Thymus (tissue), 11 donors: Measurements from ENCODE around the gene STEAP4. TPM values are rescaled to one million over a fixed set of nuclear protein-coding genes. Genes with fewer than 3 reads are reported as not detected.
"Not testable (repeated sequence)": the region's sequence is repeated elsewhere in the genome, so short reads cannot be mapped to it uniquely, and the experiment has no call there.

ENCODE experiments used
- DNase-seq, 9 donors: peaks; one replicate each; pipeline ENCODE4 v3.0.0-alpha.2; 2013; ENCODE audit warnings: low spot score in 9 of 9, low read depth in 6 of 9, missing footprints in 1 of 9
- H3K27ac ChIP-seq, 2 donors: one replicate each; pipeline ENCODE4 v1.5.1; 2013; ENCODE audit warnings: control low read depth in 1 of 2, low read depth in 1 of 2, low read length in 1 of 2, mild to moderate bottlenecking in 1 of 2, moderate library complexity in 1 of 2
- H3K27me3 ChIP-seq, 2 donors: one replicate each; pipeline ENCODE4 v1.5.1; 2013; ENCODE audit warnings: low read length in 1 of 2; ENCODE audit not compliant: control insufficient read depth in 2 of 2, insufficient read depth in 1 of 2
- H3K36me3 ChIP-seq, 2 donors: one replicate each; pipeline ENCODE4 v1.5.1; 2013; ENCODE audit warnings: low read length in 1 of 2, mild to moderate bottlenecking in 1 of 2, moderate library complexity in 1 of 2; ENCODE audit not compliant: control insufficient read depth in 2 of 2, insufficient read depth in 2 of 2
- H3K4me1 ChIP-seq, 2 donors: one replicate each; pipeline ENCODE4 v1.5.1; 2013; ENCODE audit warnings: low read length in 2 of 2; ENCODE audit not compliant: control insufficient read depth in 2 of 2, insufficient read depth in 2 of 2
- H3K4me3 ChIP-seq, 2 donors: one replicate each; pipeline ENCODE4 v1.5.1; 2013; ENCODE audit warnings: low read length in 2 of 2, control low read depth in 1 of 2, mild to moderate bottlenecking in 1 of 2
- H3K9me3 ChIP-seq, 2 donors: one replicate each; pipeline ENCODE4 v1.5.1; 2013; ENCODE audit warnings: low read length in 1 of 2, mild to moderate bottlenecking in 1 of 2; ENCODE audit not compliant: control insufficient read depth in 2 of 2, insufficient read depth in 1 of 2
- WGBS: extraction: QIAGEN DNeasy Blood & Tissue Kit; methylation state at CpG from one replicate; pipeline ENCODE4 v1.1.7; 2013; 5-methylcytosine and 5-hydroxymethylcytosine counted together
- polyA plus RNA-seq: library from polyadenylated mRNA; stranded (reverse); fragments of 200-250 nt; gene quantifications from one replicate; pipeline ENCODE4 v1.2.3, GENCODE V29; 2013
- total RNA-seq: library from RNA; stranded (reverse); fragments of 120-200 nt; gene quantifications from one replicate; pipeline ENCODE4 v1.2.4, GENCODE V29; 2013
- donor health status: healthy.

Gene STEAP4
- total and polyA plus RNA-seq, 2 donors = 0.38 to 7.9 TPM

- Histone ChIP-seq H3K4me3 (no peak overlapping the region), H3K27ac (no peak overlapping the region), H3K27me3 (no peaks in the 10 kb centered on the region), H3K36me3 (no peaks in the 10 kb centered on the region), H3K4me1 (no peaks in the 10 kb centered on the region), H3K9me3 (no peaks in the 10 kb centered on the region)
- 92% methylated on average over 2 of the region's 2 CpGs for WGBS
- no peak for DNase-seq
These were observed 38.6 kb downstream of the STEAP4 start for GRCh38 chr7:88268051-88268450.

- Histone ChIP-seq H3K36me3 (no peaks in the 10 kb centered on the region), H3K4me3 (no peak overlapping the region), H3K9me3 (no peaks in the 10 kb centered on the region), H3K4me1 (no peaks in the 10 kb centered on the region), H3K27me3 (no peaks in the 10 kb centered on the region), H3K27ac (no peak overlapping the region)
- DNase-seq = no peak
- 97% methylated on average over 4 of the region's 4 CpGs for WGBS
These were observed 39.3 kb downstream of the STEAP4 start for GRCh38 chr7:88267421-88267820.

GRCh38 chr7:88264987-88265386, 41.7 kb downstream of the STEAP4 start:
- not testable (repeated sequence) for H3K36me3 ChIP-seq, DNase-seq
- WGBS = 62% methylated on average over 3 of the region's 3 CpGs

GRCh38 chr7:88262562-88262961, 44.1 kb downstream of the STEAP4 start:
- no peaks in the 10 kb centered on the region for H3K4me1 ChIP-seq
- H3K27me3 ChIP-seq = no peaks in the 10 kb centered on the region
- H3K27ac ChIP-seq = no peak overlapping the region
- no peak for DNase-seq
- no peak overlapping the region for H3K4me3 ChIP-seq
- WGBS = 97% methylated on average over 4 of the region's 4 CpGs
- H3K9me3 ChIP-seq = no peaks in the 10 kb centered on the region
- H3K36me3 ChIP-seq = no peaks in the 10 kb centered on the region

More at GRCh38 chr7:88264987-88265386, 41.7 kb downstream of the STEAP4 start:
- not testable (repeated sequence) for H3K4me1 ChIP-seq, H3K27me3 ChIP-seq, H3K4me3 ChIP-seq, H3K9me3 ChIP-seq, H3K27ac ChIP-seq

- no peak overlapping the region for H3K27ac ChIP-seq
- no peaks in the 10 kb centered on the region for H3K4me1 ChIP-seq
- no peaks in the 10 kb centered on the region for H3K9me3 ChIP-seq
- WGBS = 95% methylated on average over 1 of the region's 1 CpG
- H3K36me3 ChIP-seq = no peaks in the 10 kb centered on the region
- no peak for DNase-seq
- no peaks in the 10 kb centered on the region for H3K27me3 ChIP-seq
- no peak overlapping the region for H3K4me3 ChIP-seq
These were observed 46.0 kb downstream of the STEAP4 start for GRCh38 chr7:88260719-88261118.

- Histone ChIP-seq H3K9me3 (peaks cover 0 to 1% of the 10 kb centered on the region in 2 donors), H3K4me3 (no peak overlapping the region), H3K4me1 (no peaks in the 10 kb centered on the region), H3K27me3 (no peaks in the 10 kb centered on the region), H3K27ac (no peak overlapping the region), H3K36me3 (no peaks in the 10 kb centered on the region)
- no peak for DNase-seq
- 88% methylated on average over 2 of the region's 2 CpGs for WGBS
These were observed 46.9 kb downstream of the STEAP4 start for GRCh38 chr7:88259656-88260380.

- not testable (repeated sequence) for H3K27me3 ChIP-seq, H3K27ac ChIP-seq, H3K9me3 ChIP-seq, H3K36me3 ChIP-seq, DNase-seq, H3K4me1 ChIP-seq, H3K4me3 ChIP-seq
- WGBS = 98% methylated on average over 1 of the region's 1 CpG
These were observed 48.4 kb downstream of the STEAP4 start for GRCh38 chr7:88258296-88258695.

GRCh38 chr7:88256906-88257305, 49.8 kb downstream of the STEAP4 start:
- Histone ChIP-seq H3K27ac (no peak overlapping the region), H3K36me3 (no peaks in the 10 kb centered on the region), H3K4me3 (no peak overlapping the region)

GRCh38 chr7:88254721-88255424, 51.8 kb downstream of the STEAP4 start:
- DNase-seq = no peak
- no peaks in the 10 kb centered on the region for H3K36me3 ChIP-seq
- 93% methylated on average over 2 of the region's 2 CpGs for WGBS
- H3K4me1 ChIP-seq = no peaks in the 10 kb centered on the region
- H3K4me3 ChIP-seq = no peak overlapping the region
- peaks cover 0 to 5% of the 10 kb centered on the region in 2 donors for H3K9me3 ChIP-seq
- H3K27me3 ChIP-seq = no peaks in the 10 kb centered on the region
- H3K27ac ChIP-seq = no peak overlapping the region

More at GRCh38 chr7:88256906-88257305, 49.8 kb downstream of the STEAP4 start:
- Histone ChIP-seq H3K9me3 (peaks cover 0 to 5% of the 10 kb centered on the region in 2 donors), H3K27me3 (no peaks in the 10 kb centered on the region), H3K4me1 (no peaks in the 10 kb centered on the region)
- no peak for DNase-seq
